Panc1 (cell line): ENCODE data around the gene GPC6.

Experiments
- POLR2AphosphoS5 ChIP-seq: IDR thresholded peaks from 2 replicates; pipeline ENCODE4 v1.6.1; 2012; ENCODE audit warnings: mild to moderate bottlenecking, low read depth, low read length, moderate library complexity
- SIN3A ChIP-seq: IDR thresholded peaks from 2 replicates; pipeline ENCODE4 v1.6.1; 2012; ENCODE audit warnings: low read depth, mild to moderate bottlenecking, low read length, moderate library complexity, borderline replicate concordance; ENCODE audit not compliant: insufficient read depth
- TCF7L2 ChIP-seq: IDR thresholded peaks from 2 replicates; pipeline ENCODE4 v1.6.1; 2011; ENCODE audit warnings: mild to moderate bottlenecking, low read depth, low read length, inconsistent platforms
- TF ChIP-seq, protein P1 (sequence below): fragments of 450-650 bp; IDR thresholded peaks from 2 replicates; pipeline ENCODE4 v1.5.1; 2017; ENCODE audit warnings: mild to moderate bottlenecking
- TF ChIP-seq, protein P2 (sequence below), 2 experiments: IDR thresholded peaks; 2 replicates each; pipeline ENCODE4 v1.6.1; 2011 to 2012; ENCODE audit warnings: low read depth in 2 of 2, control low read depth in 1 of 2, low read length in 1 of 2, mild to moderate bottlenecking in 1 of 2, moderate library complexity in 1 of 2; ENCODE audit not compliant: insufficient read depth in 1 of 2

DNA sequence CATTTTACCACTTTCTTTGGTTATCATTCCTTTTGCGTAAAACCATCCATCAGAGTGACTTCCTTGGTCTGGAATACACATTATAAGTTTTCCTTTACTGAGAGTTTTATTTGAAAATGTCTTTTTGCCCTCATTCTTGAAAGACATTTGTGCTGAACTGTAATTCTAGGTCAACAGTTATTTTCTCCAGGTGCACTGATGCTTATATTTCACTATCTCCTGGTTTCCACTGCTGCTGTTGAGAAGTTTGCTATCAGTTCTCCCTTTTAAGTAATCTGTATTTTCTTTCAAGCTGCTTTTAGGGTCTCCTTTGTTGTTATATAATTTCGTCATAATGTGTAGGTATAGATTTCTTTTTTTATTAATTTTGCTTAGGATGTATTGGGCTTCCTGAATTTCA lies 1092.9 kb downstream of the GPC6 start:
- TF ChIP-seq, protein P1, sequence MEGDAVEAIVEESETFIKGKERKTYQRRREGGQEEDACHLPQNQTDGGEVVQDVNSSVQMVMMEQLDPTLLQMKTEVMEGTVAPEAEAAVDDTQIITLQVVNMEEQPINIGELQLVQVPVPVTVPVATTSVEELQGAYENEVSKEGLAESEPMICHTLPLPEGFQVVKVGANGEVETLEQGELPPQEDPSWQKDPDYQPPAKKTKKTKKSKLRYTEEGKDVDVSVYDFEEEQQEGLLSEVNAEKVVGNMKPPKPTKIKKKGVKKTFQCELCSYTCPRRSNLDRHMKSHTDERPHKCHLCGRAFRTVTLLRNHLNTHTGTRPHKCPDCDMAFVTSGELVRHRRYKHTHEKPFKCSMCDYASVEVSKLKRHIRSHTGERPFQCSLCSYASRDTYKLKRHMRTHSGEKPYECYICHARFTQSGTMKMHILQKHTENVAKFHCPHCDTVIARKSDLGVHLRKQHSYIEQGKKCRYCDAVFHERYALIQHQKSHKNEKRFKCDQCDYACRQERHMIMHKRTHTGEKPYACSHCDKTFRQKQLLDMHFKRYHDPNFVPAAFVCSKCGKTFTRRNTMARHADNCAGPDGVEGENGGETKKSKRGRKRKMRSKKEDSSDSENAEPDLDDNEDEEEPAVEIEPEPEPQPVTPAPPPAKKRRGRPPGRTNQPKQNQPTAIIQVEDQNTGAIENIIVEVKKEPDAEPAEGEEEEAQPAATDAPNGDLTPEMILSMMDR, result no peak
- TF ChIP-seq TCF7L2, result no peak
- no peak for TF ChIP-seq POLR2AphosphoS5
- TF ChIP-seq, protein P2, sequence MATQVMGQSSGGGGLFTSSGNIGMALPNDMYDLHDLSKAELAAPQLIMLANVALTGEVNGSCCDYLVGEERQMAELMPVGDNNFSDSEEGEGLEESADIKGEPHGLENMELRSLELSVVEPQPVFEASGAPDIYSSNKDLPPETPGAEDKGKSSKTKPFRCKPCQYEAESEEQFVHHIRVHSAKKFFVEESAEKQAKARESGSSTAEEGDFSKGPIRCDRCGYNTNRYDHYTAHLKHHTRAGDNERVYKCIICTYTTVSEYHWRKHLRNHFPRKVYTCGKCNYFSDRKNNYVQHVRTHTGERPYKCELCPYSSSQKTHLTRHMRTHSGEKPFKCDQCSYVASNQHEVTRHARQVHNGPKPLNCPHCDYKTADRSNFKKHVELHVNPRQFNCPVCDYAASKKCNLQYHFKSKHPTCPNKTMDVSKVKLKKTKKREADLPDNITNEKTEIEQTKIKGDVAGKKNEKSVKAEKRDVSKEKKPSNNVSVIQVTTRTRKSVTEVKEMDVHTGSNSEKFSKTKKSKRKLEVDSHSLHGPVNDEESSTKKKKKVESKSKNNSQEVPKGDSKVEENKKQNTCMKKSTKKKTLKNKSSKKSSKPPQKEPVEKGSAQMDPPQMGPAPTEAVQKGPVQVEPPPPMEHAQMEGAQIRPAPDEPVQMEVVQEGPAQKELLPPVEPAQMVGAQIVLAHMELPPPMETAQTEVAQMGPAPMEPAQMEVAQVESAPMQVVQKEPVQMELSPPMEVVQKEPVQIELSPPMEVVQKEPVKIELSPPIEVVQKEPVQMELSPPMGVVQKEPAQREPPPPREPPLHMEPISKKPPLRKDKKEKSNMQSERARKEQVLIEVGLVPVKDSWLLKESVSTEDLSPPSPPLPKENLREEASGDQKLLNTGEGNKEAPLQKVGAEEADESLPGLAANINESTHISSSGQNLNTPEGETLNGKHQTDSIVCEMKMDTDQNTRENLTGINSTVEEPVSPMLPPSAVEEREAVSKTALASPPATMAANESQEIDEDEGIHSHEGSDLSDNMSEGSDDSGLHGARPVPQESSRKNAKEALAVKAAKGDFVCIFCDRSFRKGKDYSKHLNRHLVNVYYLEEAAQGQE (IDR thresholded peaks at IDR 0.05; ENCODE audit: insufficient read depth in 1 of 2, low read depth in 2 of 2, low read length in 1 of 2), result no peak
- no peak for TF ChIP-seq SIN3A
